ENCODE results near the gene EEF1AKMT2.
A peak's percentile ranks its signal among the peaks of the same experiment; 100 is the strongest.
"Not testable (repeated sequence)": the region's sequence is repeated elsewhere in the genome, so short reads cannot be mapped to it uniquely, and the experiment has no call there.

The EEF1AKMT2 gene

GRCh38 chr10:124827474-124827873 lies 35.8 kb upstream of the EEF1AKMT2 start:
- ChIA-PET CTCF (interaction anchor here (0.7 to 3.3 kb wide), 14 partner anchors 9 to 303 kb away, joined by 3 to 19 read pairs (median 4); no protein-coding TSS in a partner anchor), POLR2A (no interaction called here)
- peak; percentile 26 for DNase-seq (ENCODE audit: extremely low spot score)
- TF ChIP-seq CTCF (IDR thresholded peaks at IDR 0.05; ENCODE audit: control extremely low read depth, extremely low read depth, low read depth, missing control alignments): peak; percentile 36

GRCh38 chr10:124826262-124826661 lies 34.6 kb upstream of the EEF1AKMT2 start:
- ChIA-PET POLR2A (no interaction called here), CTCF (interaction anchor here (1.3 to 3.3 kb wide), 7 partner anchors 11 to 302 kb away, joined by 3 to 19 read pairs (median 4); no protein-coding TSS in a partner anchor)
- no peak for DNase-seq (ENCODE audit: extremely low spot score)
- no peak for TF ChIP-seq CTCF (IDR thresholded peaks at IDR 0.05; ENCODE audit: control extremely low read depth, extremely low read depth, low read depth, missing control alignments)

- ChIA-PET CTCF (interaction anchor here (1.5 to 3.3 kb wide), 3 partner anchors 10 to 34 kb away, joined by 5 to 19 read pairs (median 12); no protein-coding TSS in a partner anchor), POLR2A (no interaction called here)
- no peak for DNase-seq (ENCODE audit: extremely low spot score)
- TF ChIP-seq CTCF (IDR thresholded peaks at IDR 0.05; ENCODE audit: control extremely low read depth, extremely low read depth, low read depth, missing control alignments): no peak
These were observed 34.0 kb upstream of the EEF1AKMT2 start for GRCh38 chr10:124825702-124826101.

- DNase-seq (ENCODE audit: extremely low spot score); POLR2A ChIA-PET: not testable (repeated sequence)
- CTCF ChIA-PET: interaction anchor here (1.0 to 1.3 kb wide), 2 partner anchors 9 to 292 kb away, joined by 3 to 4 read pairs; no protein-coding TSS in a partner anchor
These were observed 33.2 kb upstream of the EEF1AKMT2 start for GRCh38 chr10:124824932-124825331.

- ChIA-PET CTCF (interaction anchor here (0.9 to 1.8 kb wide), 6 partner anchors 8 to 294 kb away, joined by 3 to 5 read pairs (median 4); no protein-coding TSS in a partner anchor), POLR2A (no interaction called here)
- no peak for DNase-seq (ENCODE audit: extremely low spot score)
- TF ChIP-seq CTCF (IDR thresholded peaks at IDR 0.05; ENCODE audit: control extremely low read depth, extremely low read depth, low read depth, missing control alignments): no peak
These were observed 32.8 kb upstream of the EEF1AKMT2 start for GRCh38 chr10:124824507-124824906.

GRCh38 chr10:124821520-124821919 lies 29.8 kb upstream of the EEF1AKMT2 start:
- POLR2A ChIA-PET: no interaction called here
- no peak for TF ChIP-seq CTCF (IDR thresholded peaks at IDR 0.05; ENCODE audit: control extremely low read depth, extremely low read depth, low read depth, missing control alignments)
- CTCF ChIA-PET: no interaction called here
- DNase-seq (ENCODE audit: extremely low spot score): no peak

GRCh38 chr10:124820121-124820520 lies 28.4 kb upstream of the EEF1AKMT2 start:
- ChIA-PET POLR2A (no interaction called here), CTCF (interaction anchor here (0.9 kb wide), 1 partner anchor 9 kb away, joined by 3 read pairs; no protein-coding TSS in a partner anchor)
- no peak for DNase-seq (ENCODE audit: extremely low spot score)
- TF ChIP-seq CTCF (IDR thresholded peaks at IDR 0.05; ENCODE audit: control extremely low read depth, extremely low read depth, low read depth, missing control alignments): no peak

All from GM10248 (cell line).